ENCODE results near the gene SLC8A1. TPM values are rescaled to one million over a fixed set of nuclear protein-coding genes. Genes with fewer than 3 reads are reported as not detected.

Gene SLC8A1
- total and polyA plus RNA-seq, 2 donors (not counting 1 experiment from before 2014, with no cell fraction given): 0.07 to 0.20 TPM

DNA sequence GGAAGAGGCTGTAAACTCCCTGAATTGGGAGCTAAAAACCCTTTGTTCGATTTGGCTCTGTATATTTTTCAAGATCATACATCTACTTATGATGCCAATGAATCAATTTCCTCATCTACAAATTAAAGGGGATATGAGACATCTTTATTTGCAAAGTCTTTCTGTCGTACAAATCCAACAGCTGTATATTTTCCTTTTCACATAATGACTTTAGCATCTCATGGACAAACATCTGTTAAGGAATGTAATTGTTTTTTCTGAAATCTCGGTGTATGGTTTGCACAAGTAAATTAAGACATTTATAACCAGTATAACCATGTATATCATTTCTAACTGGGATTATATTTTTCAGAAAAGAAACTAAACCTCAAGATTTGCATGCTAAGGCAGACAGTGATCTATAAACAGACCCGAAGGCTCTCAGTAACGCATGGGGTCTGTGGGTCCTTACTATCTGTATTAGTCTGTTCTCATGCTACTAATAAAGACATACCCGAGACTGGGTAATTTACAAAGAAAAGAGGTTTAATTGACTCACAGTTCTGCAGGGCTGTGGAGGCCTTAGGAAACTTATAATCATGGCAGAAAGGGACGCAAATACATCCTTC, 130.8 kb downstream of the SLC8A1 start:
- H3K79me2 ChIP-seq (ENCODE audit: control insufficient read depth, insufficient read depth, low read length): no peaks in the 10 kb centered on the region
- 100% methylated on average over 1 of the region's 7 CpGs for WGBS (ENCODE audit: insufficient coverage)
- no peaks in the 10 kb centered on the region for H4K20me1 ChIP-seq (ENCODE audit: control insufficient read depth, insufficient read depth, low read length, poor library complexity, severe bottlenecking)
- Mint-ChIP-seq H3K27ac (no peak overlapping the region), H3K4me3 (peak overlapping the region; percentile 17), H3K9me3 (ENCODE audit: insufficient read depth) (no peaks in the 10 kb centered on the region), H3K27me3 (no peaks in the 10 kb centered on the region), H3K4me1 (peaks cover 4% of the 10 kb centered on the region)
- H3K4me2 ChIP-seq (replicated peaks; ENCODE audit: low read depth, low read length, poor library complexity, severe bottlenecking): no peak overlapping the region
- ChIA-PET CTCF (no interaction called here), POLR2A (no interaction called here)
- no peaks in the 10 kb centered on the region for H3K4me1 ChIP-seq (ENCODE audit: control insufficient read depth in 2 of 2, insufficient read depth in 2 of 2, low read length in 2 of 2)
- TF ChIP-seq EZH2 (IDR thresholded peaks at IDR 0.05; ENCODE audit: borderline replicate concordance, insufficient read depth, low read depth, low read length, poor library complexity, severe bottlenecking) (no peak), CTCF (IDR thresholded peaks at IDR 0.05) (no peak)
- no peaks in the 10 kb centered on the region for H3K27me3 ChIP-seq (replicated peaks in 1 of 4; ENCODE audit: control extremely low read depth in 1 of 4, control insufficient read depth in 3 of 4, insufficient read depth in 4 of 4, low read length in 3 of 4)
- no peak overlapping the region for H3K27ac ChIP-seq (ENCODE audit: low read length in 2 of 2)
- intact Hi-C loops (cut with micrococcal nuclease): no loop called here
- no peaks in the 10 kb centered on the region for H3K36me3 ChIP-seq (replicated peaks in 1 of 2; ENCODE audit: control extremely low read depth in 1 of 2, control insufficient read depth in 1 of 2, extremely low read depth in 1 of 2, insufficient read depth in 2 of 2, low read length in 1 of 2)
- DNase-seq: no peak
- no peaks in the 10 kb centered on the region for H3K9me3 ChIP-seq (ENCODE audit: control extremely low read depth in 1 of 3, control insufficient read depth in 2 of 3, insufficient read depth in 1 of 3, low read length in 2 of 3)
- no peak overlapping the region for H3K4me3 ChIP-seq (ENCODE audit: control extremely low read depth in 1 of 5, extremely low read depth in 1 of 5, insufficient read depth in 1 of 5, low read depth in 2 of 5, low read length in 4 of 5)
- no peak for ATAC-seq (ENCODE audit: low read depth)
- H3K9ac ChIP-seq (ENCODE audit: low read length): no peak overlapping the region
- no peak overlapping the region for H2AFZ ChIP-seq (ENCODE audit: insufficient read depth, low read depth, low read length, poor library complexity, severe bottlenecking)

DNA sequence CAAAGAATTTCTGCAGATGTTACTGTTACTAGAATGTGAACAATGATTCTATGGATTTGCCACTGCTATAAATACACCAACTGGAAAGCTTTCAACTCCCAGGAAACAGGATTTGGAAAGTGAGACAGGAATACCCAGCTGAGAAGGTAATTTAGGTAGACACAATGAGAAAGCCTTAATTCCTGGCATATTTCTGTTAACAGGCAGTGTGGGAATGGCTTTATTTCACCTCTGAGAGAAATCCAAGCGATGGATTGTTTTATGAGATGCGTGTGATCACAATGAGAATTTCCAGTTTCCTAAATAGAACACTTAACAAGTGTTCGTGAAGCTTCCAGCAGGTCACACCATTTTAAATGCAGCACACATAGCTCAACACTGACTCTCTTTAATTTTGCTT, 133.0 kb downstream of the SLC8A1 start:
- DNase-seq: no peak
- ATAC-seq (ENCODE audit: low read depth): no peak
- intact Hi-C loops (cut with micrococcal nuclease): no loop called here
- ChIA-PET POLR2A (no interaction called here), CTCF (no interaction called here)
- no peaks in the 10 kb centered on the region for H3K79me2 ChIP-seq (ENCODE audit: control insufficient read depth, insufficient read depth, low read length)
- no peaks in the 10 kb centered on the region for H3K27me3 Mint-ChIP-seq
- H3K9me3 ChIP-seq (ENCODE audit: control extremely low read depth in 1 of 3, control insufficient read depth in 2 of 3, insufficient read depth in 1 of 3, low read length in 2 of 3): peaks cover 0 to 6% (median 0%) of the 10 kb centered on the region in 3 donors
- no peaks in the 10 kb centered on the region for H3K36me3 ChIP-seq (replicated peaks in 1 of 2; ENCODE audit: control extremely low read depth in 1 of 2, control insufficient read depth in 1 of 2, extremely low read depth in 1 of 2, insufficient read depth in 2 of 2, low read length in 1 of 2)
- no peak overlapping the region for H3K27ac ChIP-seq (ENCODE audit: low read length in 2 of 2)
- no peaks in the 10 kb centered on the region for H3K27me3 ChIP-seq (replicated peaks in 1 of 4; ENCODE audit: control extremely low read depth in 1 of 4, control insufficient read depth in 3 of 4, insufficient read depth in 4 of 4, low read length in 3 of 4)
- no peak for TF ChIP-seq EZH2 (IDR thresholded peaks at IDR 0.05; ENCODE audit: borderline replicate concordance, insufficient read depth, low read depth, low read length, poor library complexity, severe bottlenecking)
- no peak for TF ChIP-seq CTCF (IDR thresholded peaks at IDR 0.05)
- H3K4me1 ChIP-seq (ENCODE audit: control insufficient read depth in 2 of 2, insufficient read depth in 2 of 2, low read length in 2 of 2): no peaks in the 10 kb centered on the region
- H3K4me2 ChIP-seq (replicated peaks; ENCODE audit: low read depth, low read length, poor library complexity, severe bottlenecking): no peak overlapping the region
- no peak overlapping the region for H3K4me3 ChIP-seq (ENCODE audit: control extremely low read depth in 1 of 5, extremely low read depth in 1 of 5, insufficient read depth in 1 of 5, low read depth in 2 of 5, low read length in 4 of 5)
- no peak overlapping the region for H3K4me3 Mint-ChIP-seq
- H2AFZ ChIP-seq (ENCODE audit: insufficient read depth, low read depth, low read length, poor library complexity, severe bottlenecking): no peak overlapping the region
- no peaks in the 10 kb centered on the region for H4K20me1 ChIP-seq (ENCODE audit: control insufficient read depth, insufficient read depth, low read length, poor library complexity, severe bottlenecking)
- H3K9me3 Mint-ChIP-seq (ENCODE audit: insufficient read depth): peaks cover 2% of the 10 kb centered on the region
- H3K4me1 Mint-ChIP-seq: peaks cover 4% of the 10 kb centered on the region
- WGBS (ENCODE audit: insufficient coverage): 83% methylated on average over 2 of the region's 3 CpGs
- H3K27ac Mint-ChIP-seq: no peak overlapping the region
- H3K9ac ChIP-seq (ENCODE audit: low read length): no peak overlapping the region

All from B cell (primary cell).